ENCODE measurements around the gene ILRUN.
"Not testable (repeated sequence)": the region's sequence is repeated elsewhere in the genome, so short reads cannot be mapped to it uniquely, and the experiment has no call there.

The ILRUN gene

DNA sequence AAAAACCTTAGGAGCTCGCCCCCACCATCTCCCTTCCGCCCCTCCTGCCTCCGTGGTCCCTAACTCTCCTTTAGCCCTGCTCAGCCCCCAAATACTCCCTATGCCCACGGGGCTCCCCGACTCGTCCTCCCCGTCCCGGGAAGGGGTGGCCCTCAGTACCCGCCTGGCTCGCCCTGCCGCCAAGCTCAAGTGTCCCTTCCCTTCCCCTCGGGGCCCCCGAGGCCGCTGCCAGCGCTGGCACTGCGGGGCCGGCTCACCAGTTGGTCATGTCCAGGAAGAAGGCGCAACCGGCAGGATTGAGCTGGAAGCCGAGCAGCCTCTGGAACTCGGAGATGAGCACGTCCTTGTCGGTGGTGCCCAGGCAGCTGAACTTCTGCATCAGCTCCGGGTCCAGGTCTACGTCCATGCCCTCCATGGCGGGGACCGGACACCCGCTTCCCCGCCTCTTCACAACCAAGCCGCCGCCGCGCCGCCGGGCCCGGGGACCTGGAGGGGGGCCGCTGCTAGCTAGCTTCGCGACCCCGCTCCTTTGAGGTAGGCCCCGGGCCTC lies 303 bp downstream of the ILRUN start:
- DNase-seq = no peak

DNA sequence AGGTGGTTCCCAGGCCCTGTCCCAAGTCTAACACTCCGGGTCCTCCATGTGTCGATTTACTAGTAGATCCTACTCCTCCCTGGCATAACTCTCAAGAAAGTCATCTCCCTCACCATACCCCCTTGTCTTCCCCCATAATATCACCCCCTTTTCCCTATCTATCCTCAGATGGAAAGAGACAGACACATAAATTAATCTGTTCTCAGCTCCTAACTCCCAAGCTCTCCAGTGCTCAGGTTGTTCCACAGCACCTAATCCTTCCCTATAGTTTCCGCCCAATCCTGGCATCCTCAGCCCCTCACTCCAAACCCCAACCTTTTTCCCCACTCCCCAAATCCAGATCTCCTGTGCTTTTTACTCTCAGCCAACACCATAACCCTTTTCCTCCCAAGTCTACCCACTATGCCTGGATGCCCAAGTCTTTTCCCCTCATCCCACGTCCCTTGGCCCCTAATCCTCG lies 808 bp downstream of the ILRUN start:
- DNase-seq = no peak

DNA sequence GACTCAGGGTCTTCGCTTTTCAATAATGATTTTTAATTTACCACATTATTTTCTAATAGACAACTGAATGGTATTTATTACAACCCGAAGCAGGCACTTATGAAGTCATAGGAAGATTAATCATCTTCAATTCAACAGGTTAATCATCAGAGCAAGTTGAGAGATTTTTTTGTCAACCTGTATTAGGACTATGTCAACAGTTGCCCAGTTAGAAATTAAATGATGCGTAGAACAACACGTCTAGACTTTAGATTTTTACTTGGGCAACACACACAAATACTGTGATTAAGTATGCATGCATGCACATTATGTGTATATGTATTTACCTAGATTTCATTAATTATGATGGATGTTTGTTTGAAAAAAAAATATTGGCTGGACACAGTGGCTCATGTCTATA lies 4.3 kb downstream of the ILRUN start:
- no peak for DNase-seq

DNA sequence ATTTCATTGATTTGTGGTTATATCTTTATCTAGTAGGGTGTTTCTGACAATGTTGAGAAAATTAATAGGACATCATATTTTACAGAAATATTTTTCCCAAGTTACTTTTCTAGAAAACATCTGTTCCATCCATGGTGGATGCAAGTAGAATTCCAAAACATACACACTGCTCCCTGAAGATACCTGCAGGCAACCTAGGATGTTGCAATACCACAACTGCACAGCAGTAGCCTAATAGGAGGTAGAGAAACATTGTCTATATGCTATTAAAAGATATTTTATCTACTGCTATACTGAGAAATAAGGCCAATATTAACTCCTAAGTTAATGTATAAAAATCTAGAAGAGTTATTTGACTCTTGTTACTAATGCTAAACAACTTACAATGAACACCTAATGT lies 6.8 kb downstream of the ILRUN start:
- no peak for DNase-seq

DNA sequence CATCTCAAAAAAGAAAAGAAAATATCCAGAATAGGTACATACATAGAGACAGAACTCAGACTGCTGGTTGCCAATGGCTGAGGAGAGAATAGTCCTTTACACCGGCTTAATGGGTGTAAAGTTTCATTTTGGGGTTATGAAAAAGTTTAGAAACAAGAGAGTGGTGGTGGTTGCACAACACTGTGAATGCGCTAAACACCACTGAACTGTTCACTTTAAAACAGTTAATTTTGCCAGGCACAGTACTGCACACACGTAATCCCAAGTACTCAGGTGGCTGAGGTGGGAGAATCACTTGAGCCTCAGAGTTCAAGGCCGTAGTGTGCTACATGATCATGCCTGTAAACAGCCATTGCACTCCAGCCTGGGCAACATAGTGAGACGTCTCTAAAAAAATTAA lies 7.6 kb downstream of the ILRUN start:
- DNase-seq = no peak

DNA sequence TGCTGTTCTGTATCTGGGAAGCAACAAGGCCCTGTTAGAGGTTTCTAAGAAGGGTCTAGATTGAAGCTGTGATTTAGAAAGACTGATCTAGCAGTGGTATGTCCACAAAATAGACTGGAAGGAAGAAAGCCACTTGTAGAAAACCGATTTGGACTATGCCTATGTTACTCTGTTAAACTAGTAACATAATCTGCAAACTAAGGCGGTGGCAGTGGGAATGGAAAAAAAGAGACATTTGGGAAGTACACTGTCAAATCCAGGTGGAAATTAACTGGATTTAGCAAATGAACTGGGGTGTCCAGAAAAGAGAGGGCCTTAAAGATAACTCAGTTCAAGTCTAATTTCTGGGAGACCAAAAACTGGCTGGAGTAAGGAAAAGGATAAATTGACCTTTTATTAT lies 11.6 kb downstream of the ILRUN start:
- no peak for DNase-seq

DNA sequence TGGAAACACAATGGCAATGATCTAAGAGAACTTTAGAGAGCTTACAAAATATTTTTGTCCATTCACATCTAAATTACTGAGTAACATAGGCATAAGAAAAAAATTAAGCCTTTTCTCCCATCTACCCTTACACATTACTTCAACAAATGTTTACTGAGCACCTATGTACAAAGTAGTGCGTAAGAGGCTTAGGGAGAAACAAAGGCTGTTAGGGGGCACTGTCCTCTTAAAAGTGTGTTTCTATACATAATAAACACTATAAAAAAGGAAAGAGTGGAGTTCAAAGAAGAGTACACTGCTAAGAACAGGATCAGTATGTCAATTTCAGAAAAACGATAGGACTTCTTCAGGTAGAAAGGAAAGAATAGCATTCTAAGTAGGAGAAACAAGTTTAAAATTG lies 12.2 kb downstream of the ILRUN start:
- no peak for DNase-seq

DNA sequence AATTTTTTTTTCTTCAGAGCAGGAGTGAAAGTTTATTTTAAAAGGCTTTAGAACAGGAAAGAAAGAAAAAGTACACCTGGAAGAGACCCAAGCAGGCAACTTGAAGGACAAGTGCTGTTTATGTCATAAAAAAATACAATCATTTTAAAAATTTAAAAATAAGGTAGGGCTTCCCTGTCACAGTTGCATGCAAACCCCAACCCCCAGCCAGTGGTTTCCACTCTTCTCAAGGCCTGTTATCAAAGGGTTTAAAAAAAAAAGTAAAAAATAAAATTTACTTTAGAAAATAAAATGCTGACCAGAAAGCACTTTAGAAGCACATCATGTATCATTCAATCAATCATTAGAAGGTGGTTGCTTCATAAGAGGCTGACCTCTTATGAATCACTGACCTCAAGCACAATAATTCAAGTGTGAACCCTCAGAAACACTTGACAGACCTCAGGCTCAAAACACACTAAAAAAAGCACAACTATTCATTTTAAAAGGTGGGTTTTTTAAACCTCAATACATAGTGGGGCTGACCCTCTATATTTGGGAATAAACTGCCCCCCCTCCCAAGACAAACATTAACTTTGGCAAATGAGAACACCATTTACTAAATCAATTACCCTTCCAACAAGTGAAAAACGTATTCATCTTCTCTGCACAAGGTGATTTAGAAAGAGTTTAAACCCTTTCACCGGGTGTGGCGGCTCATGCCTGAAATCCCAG lies 15.6 kb downstream of the ILRUN start:
- DNase-seq = no peak

DNA sequence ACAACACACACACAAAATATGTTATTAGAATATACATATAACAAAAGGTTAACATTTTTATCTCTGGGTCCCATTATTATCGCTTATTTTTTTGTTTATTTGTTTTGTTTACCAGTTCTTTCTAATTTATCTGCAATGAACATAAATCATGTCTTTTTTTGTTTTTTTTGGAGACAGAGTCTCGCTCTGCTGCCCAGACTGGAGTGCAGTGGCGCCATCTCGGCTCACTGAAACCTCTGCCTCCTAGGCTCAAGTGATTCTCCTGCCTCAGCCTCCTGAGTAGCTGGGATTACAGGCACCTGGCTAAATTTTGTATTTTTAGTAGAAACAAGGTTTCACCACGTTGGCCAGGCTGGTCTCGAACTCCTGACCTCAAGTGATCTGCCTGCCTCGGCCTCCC lies 16.3 kb downstream of the ILRUN start:
- DNase-seq = not testable (repeated sequence)

DNA sequence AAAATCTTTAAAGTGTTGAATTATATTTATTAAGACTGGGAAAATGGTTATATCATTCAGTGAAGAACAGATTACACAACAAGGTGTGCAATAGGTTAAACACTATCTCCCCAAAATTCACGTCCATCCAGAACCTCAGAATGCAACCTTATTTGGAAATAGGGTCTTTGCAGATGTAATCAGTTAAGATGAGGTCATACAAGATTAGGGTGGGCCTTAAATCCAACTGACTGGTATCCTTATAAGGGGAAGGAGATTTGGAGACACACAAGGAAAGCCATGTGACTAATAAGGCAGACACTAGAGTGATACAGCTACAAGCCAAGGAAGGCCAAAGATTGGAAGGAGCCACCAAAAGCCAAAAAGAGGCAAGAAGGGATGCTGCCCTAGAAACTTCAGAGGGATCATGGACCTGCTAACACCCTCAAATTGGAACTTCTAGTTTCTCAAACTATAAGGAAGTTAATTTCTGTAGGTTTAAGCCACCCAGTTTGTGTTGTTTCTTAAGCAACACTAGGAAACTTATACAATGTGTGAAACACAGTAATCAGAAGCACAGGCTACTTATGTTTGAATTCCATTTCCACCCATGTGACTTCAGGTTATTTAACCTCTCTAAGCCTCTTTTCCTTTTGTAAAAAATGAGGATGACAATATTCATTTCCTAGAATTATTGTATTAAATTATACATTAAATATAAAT lies 16.9 kb downstream of the ILRUN start:
- DNase-seq = no peak

DNA sequence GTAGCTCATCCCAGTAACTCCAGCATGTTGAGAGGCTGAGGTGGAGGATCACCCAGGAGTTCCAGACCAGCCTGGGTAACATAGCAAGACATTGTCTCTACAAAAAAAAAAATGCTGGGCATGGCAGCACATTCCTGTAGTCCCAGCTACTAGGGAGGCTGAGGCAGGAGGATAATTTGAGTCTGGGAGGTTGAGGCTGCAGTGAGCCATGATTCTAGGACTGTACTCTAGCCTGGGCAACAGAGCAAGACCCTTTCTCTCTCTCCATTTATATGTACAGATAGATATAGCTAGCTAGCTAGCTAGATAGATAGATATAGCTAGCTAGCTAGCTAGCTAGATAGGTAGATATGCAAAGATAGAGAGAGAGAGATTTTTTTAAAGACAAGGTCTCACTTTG lies 20.4 kb downstream of the ILRUN start:
- DNase-seq = no peak

DNA sequence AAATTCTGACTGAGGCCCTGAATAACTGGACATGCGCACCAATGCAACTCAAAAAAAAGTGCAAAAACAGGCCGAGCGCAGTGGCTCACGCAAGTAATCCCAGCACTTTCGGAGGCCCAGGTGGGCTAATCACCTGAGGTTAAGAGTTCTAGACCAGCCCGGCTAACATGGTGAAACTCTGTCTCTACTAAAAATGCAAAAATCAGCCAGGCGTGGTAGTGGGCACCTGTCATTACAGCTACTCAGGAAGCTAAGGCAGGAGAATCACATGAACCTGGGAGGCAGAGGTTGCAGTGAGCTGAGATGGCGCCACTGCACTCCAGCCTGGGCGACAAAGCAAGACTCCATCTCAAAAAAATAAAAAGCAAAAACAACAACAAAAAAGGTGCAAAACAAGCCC lies 21.6 kb downstream of the ILRUN start:
- DNase-seq = not testable (repeated sequence)

DNA sequence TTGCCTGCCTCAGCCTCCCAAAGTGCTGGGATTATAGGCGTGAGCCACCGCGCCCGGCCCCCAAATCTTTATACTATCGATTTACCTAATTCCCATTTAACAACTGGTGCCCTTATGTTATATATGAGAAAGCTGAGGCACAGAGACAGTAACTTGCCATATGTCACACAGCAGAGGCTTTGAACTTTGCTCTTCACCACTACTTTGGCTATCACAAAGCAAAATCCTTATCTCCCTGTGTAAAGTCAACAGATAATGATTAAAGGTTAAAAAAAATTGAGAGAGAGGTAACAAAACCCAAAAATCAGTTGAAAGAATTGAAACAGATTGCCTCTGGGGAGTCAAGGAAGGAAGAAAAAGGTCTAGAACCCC lies 22.3 kb downstream of the ILRUN start:
- no peak for DNase-seq

DNA sequence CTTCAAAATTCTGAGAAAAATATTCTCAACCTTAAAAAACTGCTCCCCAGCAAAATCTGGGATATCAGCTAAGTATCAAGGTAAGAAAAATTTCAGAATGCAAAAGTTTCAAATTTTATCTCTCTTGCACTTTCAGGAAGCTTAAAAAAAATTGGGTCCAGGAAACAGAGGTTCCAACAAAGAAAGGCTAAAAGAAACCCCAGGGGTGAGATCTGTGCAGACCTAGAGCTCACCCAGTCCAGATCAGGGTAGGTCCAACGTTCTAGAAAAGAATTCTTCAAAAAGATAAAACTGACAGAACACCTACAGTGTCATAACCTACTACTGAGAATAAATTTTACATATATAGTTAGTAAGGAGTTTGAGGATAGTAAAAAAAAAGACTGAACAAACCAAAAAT lies 23.5 kb downstream of the ILRUN start:
- DNase-seq = no peak

DNA sequence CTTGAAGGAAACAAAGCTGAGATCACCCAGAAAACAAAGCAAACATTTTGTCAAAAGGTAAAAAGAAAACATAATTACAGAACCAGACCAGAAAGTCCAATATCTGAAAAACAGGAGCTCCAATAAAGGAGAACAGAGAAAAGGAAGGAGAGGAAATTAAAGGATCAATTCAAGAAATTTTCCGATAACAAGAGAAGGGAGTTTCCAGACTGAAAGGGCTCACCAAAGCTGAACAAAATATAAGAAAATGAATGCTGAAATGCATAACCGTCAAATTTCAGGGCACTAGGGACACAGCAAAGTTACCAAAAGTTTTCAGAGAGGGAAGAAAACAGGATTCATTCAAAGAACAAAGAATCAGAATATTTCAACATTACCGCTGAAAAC lies 23.9 kb downstream of the ILRUN start:
- no peak for DNase-seq

DNA sequence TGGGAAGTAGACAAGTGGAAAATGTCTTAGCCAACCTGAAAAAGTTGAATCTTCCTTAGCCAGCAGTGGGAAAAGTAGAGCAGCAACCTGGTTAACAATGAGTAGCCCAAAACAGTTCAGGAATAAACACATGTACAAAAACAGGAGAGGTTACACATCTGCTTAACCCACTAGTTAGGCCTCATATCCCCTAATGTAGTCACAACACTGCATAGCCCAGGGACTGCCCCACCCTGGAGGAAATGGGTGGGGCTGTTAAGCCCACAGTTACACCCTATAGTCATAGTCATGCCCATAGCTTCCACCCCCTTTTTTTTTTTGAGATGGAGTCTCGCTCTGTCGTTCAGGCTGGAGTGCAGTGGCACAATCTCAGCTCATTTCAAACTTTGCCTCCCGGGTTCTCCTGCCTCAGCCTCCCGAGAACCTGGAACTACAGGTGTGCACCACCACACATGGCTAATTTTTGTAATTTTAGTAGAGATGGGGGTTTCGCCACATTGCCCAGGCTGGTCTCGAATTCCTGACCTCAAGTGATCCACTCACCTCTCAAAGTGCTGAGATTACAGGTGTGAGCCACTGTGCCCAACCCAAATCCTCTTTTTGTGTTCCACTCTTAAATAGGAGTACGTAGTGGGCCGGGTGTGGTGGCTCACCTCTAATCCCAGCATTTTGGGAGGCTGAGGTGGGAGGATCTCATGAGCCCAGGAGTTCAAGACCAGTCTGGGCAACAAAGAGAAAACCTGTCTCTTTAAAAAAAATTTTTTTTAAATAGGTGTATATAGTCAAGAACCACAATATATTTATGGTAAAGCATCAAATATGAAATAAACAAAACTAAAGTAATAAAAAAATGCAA lies 24.5 kb downstream of the ILRUN start:
- DNase-seq = no peak

DNA sequence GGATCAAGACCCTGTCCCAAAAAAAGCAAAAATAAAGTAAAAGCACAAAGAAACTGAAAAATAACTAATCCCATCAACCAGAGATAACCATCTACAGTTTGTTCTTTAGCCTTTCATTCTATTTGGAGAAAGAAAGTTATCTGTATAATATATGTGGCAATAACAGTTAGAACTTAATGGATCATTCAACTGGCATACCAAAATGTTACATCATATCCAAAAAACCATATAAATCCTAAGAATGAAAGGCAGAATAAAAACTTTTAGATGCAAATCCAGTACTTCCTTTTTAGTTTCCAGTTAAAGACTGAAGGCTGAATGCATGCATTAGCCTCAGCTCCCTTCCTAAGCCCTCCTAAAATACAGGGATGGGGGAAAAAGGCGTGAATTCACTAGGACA lies 25.2 kb downstream of the ILRUN start:
- no peak for DNase-seq

DNA sequence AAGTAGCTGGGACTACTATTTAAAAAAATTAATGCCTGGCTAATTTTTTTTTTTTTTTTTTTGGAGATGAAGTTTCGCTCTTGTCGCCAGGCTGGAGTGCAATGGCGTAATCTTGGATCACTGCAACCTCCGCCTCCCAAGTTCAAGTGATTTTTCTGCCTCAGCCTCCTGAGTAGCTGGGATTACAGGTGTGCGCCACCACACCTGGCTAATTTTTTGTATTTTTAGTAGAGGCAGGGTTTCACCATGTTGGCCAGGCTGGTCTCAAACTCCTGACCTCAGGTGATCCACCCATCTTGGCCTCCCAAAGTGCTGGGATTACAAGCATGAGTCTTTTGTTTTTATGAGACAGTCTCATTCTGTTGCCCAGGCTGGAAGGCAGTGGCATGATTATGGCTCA lies 27.8 kb downstream of the ILRUN start:
- DNase-seq = not testable (repeated sequence)

DNA sequence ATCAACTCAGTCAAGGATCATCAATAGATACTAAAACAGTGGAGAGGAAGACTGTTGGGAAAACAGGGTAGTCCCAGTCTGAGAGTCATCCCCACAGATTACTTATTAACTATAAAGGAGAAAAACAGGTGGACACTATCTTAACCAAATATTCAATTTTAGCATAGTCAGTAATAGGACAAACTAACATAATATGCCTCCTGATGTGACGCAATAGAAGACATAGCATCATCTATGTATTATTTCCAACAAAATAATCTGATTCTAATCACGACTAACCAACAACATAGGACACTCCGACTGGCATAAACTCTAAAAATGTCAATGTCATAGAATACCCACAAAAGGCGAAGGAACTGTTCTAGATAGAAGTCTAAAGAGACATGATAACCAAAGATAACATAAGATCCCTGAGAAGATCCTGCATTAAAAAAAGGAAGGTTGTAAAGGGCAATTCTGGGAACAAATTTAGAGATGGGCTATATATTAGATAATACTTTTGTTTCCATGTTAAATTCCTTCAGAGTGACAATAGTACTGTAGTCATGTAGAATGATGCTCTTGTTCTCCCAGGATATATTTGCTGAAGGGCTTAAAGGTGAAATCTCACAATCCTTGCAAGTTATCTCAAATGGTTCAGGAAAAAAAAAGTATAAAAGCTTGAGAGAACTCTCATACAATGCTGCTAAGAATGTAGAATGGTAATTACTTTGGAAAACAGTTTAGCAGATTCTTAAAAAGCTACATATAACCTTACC lies 28.9 kb downstream of the ILRUN start:
- no peak for DNase-seq

DNA sequence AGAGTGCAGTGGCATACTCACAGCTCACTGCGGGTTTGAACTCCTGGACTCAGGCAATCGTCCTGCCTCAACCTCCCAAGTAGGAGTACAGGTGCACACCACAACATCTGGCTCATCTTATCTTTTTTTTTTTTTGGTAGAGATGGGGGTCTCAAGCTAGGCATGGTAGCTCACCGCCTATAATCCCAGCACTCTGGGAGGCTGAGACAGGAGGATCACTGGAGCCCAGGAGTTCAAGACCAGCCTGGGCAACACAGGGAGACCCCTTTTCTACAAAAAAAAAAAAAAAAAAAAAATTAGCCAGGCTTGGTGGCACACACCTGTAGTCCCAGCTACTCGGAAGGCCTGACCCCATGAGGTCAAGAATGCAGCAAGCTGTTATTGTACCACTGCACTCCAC lies 31.5 kb downstream of the ILRUN start:
- no peak for DNase-seq

DNA sequence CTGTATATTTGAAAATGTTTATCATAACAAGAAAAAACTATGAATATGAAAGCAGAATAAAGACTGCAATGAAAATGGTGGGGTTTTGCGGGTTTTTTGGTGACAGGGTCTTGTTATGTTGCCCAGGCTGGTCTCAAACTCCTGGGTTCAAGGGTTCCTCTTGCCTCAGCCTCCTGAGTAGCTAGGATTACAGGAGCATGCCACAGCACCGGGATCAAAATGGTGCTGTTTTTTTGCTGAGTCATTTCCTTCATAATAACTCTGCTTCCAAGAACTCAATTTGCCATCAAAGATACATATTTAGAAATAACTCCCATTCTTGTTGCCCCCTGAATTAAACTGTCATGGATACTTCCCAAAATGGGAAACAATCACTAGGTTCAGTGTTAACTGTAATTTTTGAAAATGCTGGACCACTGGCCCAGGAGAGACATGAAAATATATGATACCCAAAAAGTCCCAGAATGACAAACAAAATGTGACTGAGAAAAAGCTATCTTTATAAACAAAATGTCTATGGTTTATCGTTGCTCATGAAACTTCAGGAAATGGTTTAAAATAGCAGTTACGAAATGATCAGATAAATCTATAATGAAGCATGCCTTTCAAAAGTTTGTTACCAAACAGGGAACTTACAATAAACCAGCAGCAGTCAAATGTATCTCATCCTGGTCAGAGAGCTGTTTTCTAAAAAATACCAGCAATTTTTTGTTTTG lies 32.2 kb downstream of the ILRUN start:
- no peak for DNase-seq

DNA sequence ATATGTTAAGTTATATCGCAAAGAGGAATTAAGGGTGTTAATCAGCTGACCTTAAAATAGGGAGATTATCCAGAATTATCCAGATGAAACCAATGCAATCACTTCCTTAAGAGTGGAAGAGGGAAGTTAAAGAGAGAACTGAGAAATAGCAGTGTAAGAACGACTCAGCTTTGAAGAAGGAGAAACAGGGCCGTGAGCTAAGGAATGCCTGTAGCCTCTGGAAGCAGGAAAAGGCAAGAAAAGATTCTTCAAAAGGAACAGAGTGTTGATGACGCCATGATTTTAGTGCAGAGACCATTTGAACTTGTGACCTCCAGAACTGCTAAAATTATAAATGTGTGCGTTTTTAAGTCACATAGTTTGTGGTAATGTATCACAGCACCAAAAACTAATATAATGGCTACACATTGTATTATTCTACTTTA lies 32.7 kb downstream of the ILRUN start:
- DNase-seq = no peak

Measured in NCI-H526 treated with DMSO at 0.1 percent for 48 hours (cell line).